Activated CD8-positive, alpha-beta T cell treated with anti-CD3 and anti-CD28 coated beads for 36 hours (primary cell): ENCODE data around the gene LIPC. TPM values are rescaled to one million over a fixed set of nuclear protein-coding genes. Genes with fewer than 3 reads are reported as not detected.

Source experiments
- ATAC-seq: fragments of 200-7000 bp; cut with Tn5 transposase; one replicate; pipeline ENCODE4 v1.10.0; 2021; ENCODE audit warnings: mild to moderate bottlenecking, moderate library complexity
- CTCF ChIA-PET: fragments of 350-600 bp; sonication (Branson Sonifier 250); formaldehyde crosslinking; loops from one replicate; lab custom pipeline; 2021; ENCODE audit warnings: antibody characterized with exemption; lab: Charles Lee
- POLR2A ChIA-PET: fragments of 350-600 bp; sonication (Branson Sonifier 250); formaldehyde crosslinking; loops from one replicate; lab custom pipeline; 2021; ENCODE audit warnings: antibody characterized with exemption; lab: Charles Lee
- DNase-seq: peaks from one replicate; pipeline ENCODE4 v3.0.0-alpha.2; 2020
- H3K27ac Mint-ChIP-seq: one replicate; pipeline ENCODE4 v1.8.0; 2021; ENCODE audit warnings: mild to moderate bottlenecking, mixed read lengths
- H3K27me3 Mint-ChIP-seq: one replicate; pipeline ENCODE4 v1.8.0; 2021; ENCODE audit warnings: mixed read lengths
- H3K36me3 Mint-ChIP-seq: one replicate; pipeline ENCODE4 v1.8.0; 2021; ENCODE audit warnings: low read depth, mixed read lengths
- H3K4me1 Mint-ChIP-seq: one replicate; pipeline ENCODE4 v1.8.0; 2021; ENCODE audit warnings: low read depth, mixed read lengths
- H3K4me3 Mint-ChIP-seq: one replicate; pipeline ENCODE4 v1.8.0; 2021; ENCODE audit warnings: mild to moderate bottlenecking, moderate library complexity, mixed read lengths
- H3K9me3 Mint-ChIP-seq: one replicate; pipeline ENCODE4 v1.8.0; 2021; ENCODE audit warnings: mixed read lengths
- CTCF ChIP-seq: fragments of 200-600 bp; IDR thresholded peaks from one replicate; pipeline ENCODE4 v1.8.0; 2022; ENCODE audit warnings: antibody characterized with exemption, mild to moderate bottlenecking
- intact Hi-C: fragments of 100-400 bp; cut with micrococcal nuclease; formaldehyde crosslinking; loops from one replicate; pipeline ENCODE4 v1.10.0; 2022
- total RNA-seq, 2 experiments: library from RNA; stranded (reverse); gene quantifications; one replicate each; pipeline ENCODE4 v1.2.3, GENCODE V29; 2021

The LIPC gene
- total RNA-seq, 2 experiments from 2014 or later = 1.0 to 1.2 TPM

- H3K9me3 Mint-ChIP-seq = no peaks in the 10 kb centered on the region
- no peak for ATAC-seq
- CTCF ChIA-PET = no interaction called here
These were observed 3.8 kb upstream of the LIPC start for GRCh38 chr15:58427987-58428386.

GRCh38 chr15:58430224-58430787 is 1.5 kb upstream of the LIPC start:
- POLR2A ChIA-PET = no interaction called here
- TF ChIP-seq CTCF = no peak
- Mint-ChIP-seq H3K9me3 (no peaks in the 10 kb centered on the region), H3K27ac (no peak overlapping the region), H3K27me3 (no peaks in the 10 kb centered on the region), H3K4me3 (no peak overlapping the region), H3K36me3 (no peaks in the 10 kb centered on the region), H3K4me1 (no peaks in the 10 kb centered on the region)
- DNase-seq = no peak
- CTCF ChIA-PET = no interaction called here
- ATAC-seq = no peak
- intact Hi-C loops = no loop called here

More at GRCh38 chr15:58427987-58428386, 3.8 kb upstream of the LIPC start:
- intact Hi-C loops = no loop called here
- no peaks in the 10 kb centered on the region for H3K4me1 Mint-ChIP-seq
- no peak for TF ChIP-seq CTCF
- POLR2A ChIA-PET = no interaction called here
- H3K27ac Mint-ChIP-seq = no peak overlapping the region
- H3K36me3 Mint-ChIP-seq = no peaks in the 10 kb centered on the region
- H3K4me3 Mint-ChIP-seq = no peak overlapping the region
- H3K27me3 Mint-ChIP-seq = no peaks in the 10 kb centered on the region
- DNase-seq = no peak

- H3K4me3 Mint-ChIP-seq = no peak overlapping the region
- H3K27ac Mint-ChIP-seq = no peak overlapping the region
- no peaks in the 10 kb centered on the region for H3K4me1 Mint-ChIP-seq
- ChIA-PET POLR2A (no interaction called here), CTCF (no interaction called here)
- DNase-seq = no peak
- no peak for TF ChIP-seq CTCF
- no peak for ATAC-seq
- H3K9me3 Mint-ChIP-seq = no peaks in the 10 kb centered on the region
- intact Hi-C loops = no loop called here
- H3K27me3 Mint-ChIP-seq = no peaks in the 10 kb centered on the region
- no peaks in the 10 kb centered on the region for H3K36me3 Mint-ChIP-seq
These were observed 610 bp downstream of the LIPC start for GRCh38 chr15:58432401-58432800.

- Mint-ChIP-seq H3K4me3 (no peak overlapping the region), H3K9me3 (no peaks in the 10 kb centered on the region), H3K27ac (no peak overlapping the region), H3K4me1 (peaks cover under 1% of the 10 kb centered on the region), H3K36me3 (no peaks in the 10 kb centered on the region), H3K27me3 (no peaks in the 10 kb centered on the region)
- intact Hi-C loops = no loop called here
- ChIA-PET CTCF (interaction anchor here (0.9 kb wide), 1 partner anchor 12 kb away, joined by 3 read pairs; no protein-coding TSS in a partner anchor), POLR2A (no interaction called here)
- DNase-seq (no peak), ATAC-seq (no peak)
- TF ChIP-seq CTCF = no peak
These were observed 2.0 kb downstream of the LIPC start for GRCh38 chr15:58433597-58434333.

- intact Hi-C loops = no loop called here
- H3K27ac Mint-ChIP-seq = no peak overlapping the region
- ChIA-PET POLR2A (no interaction called here), CTCF (interaction anchor here (0.9 kb wide), 1 partner anchor 12 kb away, joined by 3 read pairs; no protein-coding TSS in a partner anchor)
- H3K36me3 Mint-ChIP-seq = no peaks in the 10 kb centered on the region
- peaks cover 5% of the 10 kb centered on the region for H3K4me1 Mint-ChIP-seq
- H3K4me3 Mint-ChIP-seq = no peak overlapping the region
- H3K27me3 Mint-ChIP-seq = no peaks in the 10 kb centered on the region
- DNase-seq (no peak), ATAC-seq (no peak)
- H3K9me3 Mint-ChIP-seq = no peaks in the 10 kb centered on the region
- TF ChIP-seq CTCF = no peak
These were observed 2.6 kb downstream of the LIPC start for GRCh38 chr15:58434334-58434875.
